ENCODE results near the gene CCNL2.

CCNL2 gene

DNA sequence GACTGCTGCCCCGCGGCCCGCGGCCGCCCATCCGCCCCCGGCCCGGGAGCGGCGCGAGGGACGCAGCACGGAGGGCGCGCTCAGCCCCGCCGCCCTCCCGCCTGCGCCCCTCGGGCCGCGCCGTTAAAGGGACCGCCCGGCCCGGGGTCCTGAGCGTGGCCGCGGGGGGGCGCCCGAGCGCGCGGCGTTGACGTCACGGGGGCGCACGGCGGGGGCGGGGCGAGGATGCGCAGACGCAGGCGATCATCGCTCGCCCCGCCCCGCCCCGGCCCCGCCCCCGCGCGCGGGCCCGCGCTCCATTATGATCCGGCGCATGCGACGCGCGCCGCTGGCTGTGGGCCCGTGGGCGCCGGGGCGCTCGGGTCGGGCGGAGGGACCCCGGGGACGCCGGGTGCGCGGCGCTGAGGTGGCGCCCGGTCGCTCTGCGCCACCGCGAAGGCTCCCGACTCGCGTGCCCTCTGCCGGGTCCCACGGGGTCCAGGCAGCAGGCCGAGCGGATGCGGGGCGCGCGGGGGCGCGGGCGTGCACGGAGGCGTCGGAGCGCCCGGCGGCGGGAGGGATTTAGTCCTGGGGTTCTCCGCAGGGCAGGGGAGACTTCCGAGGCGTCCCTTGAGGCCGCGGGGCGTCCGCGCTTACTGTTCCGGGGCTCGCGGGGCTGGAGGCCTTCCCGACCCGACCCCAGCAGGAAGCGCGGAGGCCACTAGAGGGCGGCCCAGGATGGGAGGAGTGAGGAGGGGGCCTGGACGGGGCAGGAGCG, 49.7 kb downstream of the CCNL2 start, which contains the start of gene DVL1 (continued):
- TF ChIP-seq ZNF341 (tag by site-specific recombination; IDR thresholded peaks at IDR 0.05; ENCODE audit: low read depth), result no peak
- TF ChIP-seq ZNF473 (tag by site-specific recombination; IDR thresholded peaks at IDR 0.05), result no peak
- TF ChIP-seq, protein P1, sequence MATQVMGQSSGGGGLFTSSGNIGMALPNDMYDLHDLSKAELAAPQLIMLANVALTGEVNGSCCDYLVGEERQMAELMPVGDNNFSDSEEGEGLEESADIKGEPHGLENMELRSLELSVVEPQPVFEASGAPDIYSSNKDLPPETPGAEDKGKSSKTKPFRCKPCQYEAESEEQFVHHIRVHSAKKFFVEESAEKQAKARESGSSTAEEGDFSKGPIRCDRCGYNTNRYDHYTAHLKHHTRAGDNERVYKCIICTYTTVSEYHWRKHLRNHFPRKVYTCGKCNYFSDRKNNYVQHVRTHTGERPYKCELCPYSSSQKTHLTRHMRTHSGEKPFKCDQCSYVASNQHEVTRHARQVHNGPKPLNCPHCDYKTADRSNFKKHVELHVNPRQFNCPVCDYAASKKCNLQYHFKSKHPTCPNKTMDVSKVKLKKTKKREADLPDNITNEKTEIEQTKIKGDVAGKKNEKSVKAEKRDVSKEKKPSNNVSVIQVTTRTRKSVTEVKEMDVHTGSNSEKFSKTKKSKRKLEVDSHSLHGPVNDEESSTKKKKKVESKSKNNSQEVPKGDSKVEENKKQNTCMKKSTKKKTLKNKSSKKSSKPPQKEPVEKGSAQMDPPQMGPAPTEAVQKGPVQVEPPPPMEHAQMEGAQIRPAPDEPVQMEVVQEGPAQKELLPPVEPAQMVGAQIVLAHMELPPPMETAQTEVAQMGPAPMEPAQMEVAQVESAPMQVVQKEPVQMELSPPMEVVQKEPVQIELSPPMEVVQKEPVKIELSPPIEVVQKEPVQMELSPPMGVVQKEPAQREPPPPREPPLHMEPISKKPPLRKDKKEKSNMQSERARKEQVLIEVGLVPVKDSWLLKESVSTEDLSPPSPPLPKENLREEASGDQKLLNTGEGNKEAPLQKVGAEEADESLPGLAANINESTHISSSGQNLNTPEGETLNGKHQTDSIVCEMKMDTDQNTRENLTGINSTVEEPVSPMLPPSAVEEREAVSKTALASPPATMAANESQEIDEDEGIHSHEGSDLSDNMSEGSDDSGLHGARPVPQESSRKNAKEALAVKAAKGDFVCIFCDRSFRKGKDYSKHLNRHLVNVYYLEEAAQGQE (tag by site-specific recombination; IDR thresholded peaks at IDR 0.05), result no peak
- TF ChIP-seq, protein P2, sequence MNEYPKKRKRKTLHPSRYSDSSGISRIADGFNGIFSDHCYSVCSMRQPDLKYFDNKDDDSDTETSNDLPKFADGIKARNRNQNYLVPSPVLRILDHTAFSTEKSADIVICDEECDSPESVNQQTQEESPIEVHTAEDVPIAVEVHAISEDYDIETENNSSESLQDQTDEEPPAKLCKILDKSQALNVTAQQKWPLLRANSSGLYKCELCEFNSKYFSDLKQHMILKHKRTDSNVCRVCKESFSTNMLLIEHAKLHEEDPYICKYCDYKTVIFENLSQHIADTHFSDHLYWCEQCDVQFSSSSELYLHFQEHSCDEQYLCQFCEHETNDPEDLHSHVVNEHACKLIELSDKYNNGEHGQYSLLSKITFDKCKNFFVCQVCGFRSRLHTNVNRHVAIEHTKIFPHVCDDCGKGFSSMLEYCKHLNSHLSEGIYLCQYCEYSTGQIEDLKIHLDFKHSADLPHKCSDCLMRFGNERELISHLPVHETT (tag by site-specific recombination; IDR thresholded peaks at IDR 0.05), result no peak
- TF ChIP-seq, protein P3, sequence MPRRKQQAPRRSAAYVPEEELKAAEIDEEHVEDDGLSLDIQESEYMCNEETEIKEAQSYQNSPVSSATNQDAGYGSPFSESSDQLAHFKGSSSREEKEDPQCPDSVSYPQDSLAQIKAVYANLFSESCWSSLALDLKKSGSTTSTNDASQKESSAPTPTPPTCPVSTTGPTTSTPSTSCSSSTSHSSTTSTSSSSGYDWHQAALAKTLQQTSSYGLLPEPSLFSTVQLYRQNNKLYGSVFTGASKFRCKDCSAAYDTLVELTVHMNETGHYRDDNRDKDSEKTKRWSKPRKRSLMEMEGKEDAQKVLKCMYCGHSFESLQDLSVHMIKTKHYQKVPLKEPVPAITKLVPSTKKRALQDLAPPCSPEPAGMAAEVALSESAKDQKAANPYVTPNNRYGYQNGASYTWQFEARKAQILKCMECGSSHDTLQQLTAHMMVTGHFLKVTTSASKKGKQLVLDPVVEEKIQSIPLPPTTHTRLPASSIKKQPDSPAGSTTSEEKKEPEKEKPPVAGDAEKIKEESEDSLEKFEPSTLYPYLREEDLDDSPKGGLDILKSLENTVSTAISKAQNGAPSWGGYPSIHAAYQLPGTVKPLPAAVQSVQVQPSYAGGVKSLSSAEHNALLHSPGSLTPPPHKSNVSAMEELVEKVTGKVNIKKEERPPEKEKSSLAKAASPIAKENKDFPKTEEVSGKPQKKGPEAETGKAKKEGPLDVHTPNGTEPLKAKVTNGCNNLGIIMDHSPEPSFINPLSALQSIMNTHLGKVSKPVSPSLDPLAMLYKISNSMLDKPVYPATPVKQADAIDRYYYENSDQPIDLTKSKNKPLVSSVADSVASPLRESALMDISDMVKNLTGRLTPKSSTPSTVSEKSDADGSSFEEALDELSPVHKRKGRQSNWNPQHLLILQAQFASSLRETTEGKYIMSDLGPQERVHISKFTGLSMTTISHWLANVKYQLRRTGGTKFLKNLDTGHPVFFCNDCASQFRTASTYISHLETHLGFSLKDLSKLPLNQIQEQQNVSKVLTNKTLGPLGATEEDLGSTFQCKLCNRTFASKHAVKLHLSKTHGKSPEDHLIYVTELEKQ (tag by site-specific recombination; IDR thresholded peaks at IDR 0.05; ENCODE audit: borderline replicate concordance), result no peak
- TF ChIP-seq ZNF529 (tag by site-specific recombination; IDR thresholded peaks at IDR 0.05; ENCODE audit: insufficient replicate concordance), result no peak
- no peak for TF ChIP-seq KLF7 (tag by site-specific recombination; IDR thresholded peaks at IDR 0.05; ENCODE audit: borderline replicate concordance)
- TF ChIP-seq ZNF600 (tag by site-specific recombination; IDR thresholded peaks at IDR 0.05), result no peak
- TF ChIP-seq, protein P4, sequence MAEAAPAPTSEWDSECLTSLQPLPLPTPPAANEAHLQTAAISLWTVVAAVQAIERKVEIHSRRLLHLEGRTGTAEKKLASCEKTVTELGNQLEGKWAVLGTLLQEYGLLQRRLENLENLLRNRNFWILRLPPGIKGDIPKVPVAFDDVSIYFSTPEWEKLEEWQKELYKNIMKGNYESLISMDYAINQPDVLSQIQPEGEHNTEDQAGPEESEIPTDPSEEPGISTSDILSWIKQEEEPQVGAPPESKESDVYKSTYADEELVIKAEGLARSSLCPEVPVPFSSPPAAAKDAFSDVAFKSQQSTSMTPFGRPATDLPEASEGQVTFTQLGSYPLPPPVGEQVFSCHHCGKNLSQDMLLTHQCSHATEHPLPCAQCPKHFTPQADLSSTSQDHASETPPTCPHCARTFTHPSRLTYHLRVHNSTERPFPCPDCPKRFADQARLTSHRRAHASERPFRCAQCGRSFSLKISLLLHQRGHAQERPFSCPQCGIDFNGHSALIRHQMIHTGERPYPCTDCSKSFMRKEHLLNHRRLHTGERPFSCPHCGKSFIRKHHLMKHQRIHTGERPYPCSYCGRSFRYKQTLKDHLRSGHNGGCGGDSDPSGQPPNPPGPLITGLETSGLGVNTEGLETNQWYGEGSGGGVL (tag by site-specific recombination; IDR thresholded peaks at IDR 0.05), result peak; percentile 48; the same call in 1 of the 2 replicates
- TF ChIP-seq ZNF121 (tag by site-specific recombination; IDR thresholded peaks at IDR 0.05), result no peak
- TF ChIP-seq ZNF202 (tag by site-specific recombination; IDR thresholded peaks at IDR 0.05; ENCODE audit: borderline replicate concordance), result no peak
- TF ChIP-seq SCRT2 (tag by site-specific recombination; IDR thresholded peaks at IDR 0.05), result no peak
- no peak for TF ChIP-seq ZNF514 (tag by site-specific recombination; IDR thresholded peaks at IDR 0.05)
- TF ChIP-seq ZNF366 (tag by site-specific recombination; conservative IDR thresholded peaks at IDR 0.05), result no peak
- TF ChIP-seq ZNF677 (tag by site-specific recombination; IDR thresholded peaks at IDR 0.05), result no peak
- no peak for TF ChIP-seq ZNF555 (tag by site-specific recombination; conservative IDR thresholded peaks at IDR 0.05)
- no peak for TF ChIP-seq ZNF777 (tag by site-specific recombination; IDR thresholded peaks at IDR 0.05; ENCODE audit: borderline replicate concordance)
- TF ChIP-seq ZBTB48 (tag by site-specific recombination; IDR thresholded peaks at IDR 0.05), result 0 out of 2 replicates have a peak, but pooled peaks have one; percentile 21
- no peak for TF ChIP-seq ZNF654 (tag by site-specific recombination; IDR thresholded peaks at IDR 0.05; ENCODE audit: low read depth)
- TF ChIP-seq ZFHX2 (tag by site-specific recombination; conservative IDR thresholded peaks at IDR 0.05), result peak; percentile 41
- TF ChIP-seq ZNF2 (tag by site-specific recombination; IDR thresholded peaks at IDR 0.05), result no peak
- TF ChIP-seq ZNF133 (tag by site-specific recombination; IDR thresholded peaks at IDR 0.05), result no peak
- no peak for TF ChIP-seq ZNF175 (tag by site-specific recombination; IDR thresholded peaks at IDR 0.05)
- TF ChIP-seq HOXA7 (CRISPR knock-in tag; IDR thresholded peaks at IDR 0.05; ENCODE audit: borderline replicate concordance), result no peak
- TF ChIP-seq, protein P5, sequence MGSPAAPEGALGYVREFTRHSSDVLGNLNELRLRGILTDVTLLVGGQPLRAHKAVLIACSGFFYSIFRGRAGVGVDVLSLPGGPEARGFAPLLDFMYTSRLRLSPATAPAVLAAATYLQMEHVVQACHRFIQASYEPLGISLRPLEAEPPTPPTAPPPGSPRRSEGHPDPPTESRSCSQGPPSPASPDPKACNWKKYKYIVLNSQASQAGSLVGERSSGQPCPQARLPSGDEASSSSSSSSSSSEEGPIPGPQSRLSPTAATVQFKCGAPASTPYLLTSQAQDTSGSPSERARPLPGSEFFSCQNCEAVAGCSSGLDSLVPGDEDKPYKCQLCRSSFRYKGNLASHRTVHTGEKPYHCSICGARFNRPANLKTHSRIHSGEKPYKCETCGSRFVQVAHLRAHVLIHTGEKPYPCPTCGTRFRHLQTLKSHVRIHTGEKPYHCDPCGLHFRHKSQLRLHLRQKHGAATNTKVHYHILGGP (tag by site-specific recombination; IDR thresholded peaks at IDR 0.05), result no peak
- no peak for TF ChIP-seq ZNF350 (tag by site-specific recombination; IDR thresholded peaks at IDR 0.05)
- TF ChIP-seq, protein P6, sequence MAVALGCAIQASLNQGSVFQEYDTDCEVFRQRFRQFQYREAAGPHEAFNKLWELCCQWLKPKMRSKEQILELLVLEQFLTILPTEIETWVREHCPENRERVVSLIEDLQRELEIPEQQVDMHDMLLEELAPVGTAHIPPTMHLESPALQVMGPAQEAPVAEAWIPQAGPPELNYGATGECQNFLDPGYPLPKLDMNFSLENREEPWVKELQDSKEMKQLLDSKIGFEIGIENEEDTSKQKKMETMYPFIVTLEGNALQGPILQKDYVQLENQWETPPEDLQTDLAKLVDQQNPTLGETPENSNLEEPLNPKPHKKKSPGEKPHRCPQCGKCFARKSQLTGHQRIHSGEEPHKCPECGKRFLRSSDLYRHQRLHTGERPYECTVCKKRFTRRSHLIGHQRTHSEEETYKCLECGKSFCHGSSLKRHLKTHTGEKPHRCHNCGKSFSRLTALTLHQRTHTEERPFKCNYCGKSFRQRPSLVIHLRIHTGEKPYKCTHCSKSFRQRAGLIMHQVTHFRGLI (tag by site-specific recombination; IDR thresholded peaks at IDR 0.05), result no peak
